ENCODE results near the gene SPACA5.

The SPACA5 gene

DNA sequence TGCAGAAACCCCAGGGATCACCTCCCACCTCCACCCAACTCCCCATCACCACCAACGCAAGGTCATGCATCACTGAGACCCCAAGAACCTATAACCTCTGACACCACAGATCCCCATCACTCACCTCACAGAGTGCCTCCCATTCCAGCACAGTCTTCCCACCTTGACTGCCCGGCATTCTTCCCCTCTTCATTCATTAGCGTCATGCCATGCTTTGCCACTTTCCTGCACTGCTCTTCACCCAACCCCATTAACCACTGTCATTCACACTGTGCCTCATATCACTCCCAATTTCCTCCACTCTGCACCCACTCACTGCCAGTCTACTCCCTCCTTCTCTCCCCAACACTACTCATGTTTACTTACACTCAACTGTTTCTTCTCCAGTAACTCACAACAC is 33.6 kb upstream of the SPACA5 start:
- no peaks in the 10 kb centered on the region for H4K20me1 ChIP-seq (ENCODE audit: control insufficient read depth, insufficient read depth, low read depth, low read length)
- H3F3A ChIP-seq (ENCODE audit: control insufficient read depth, insufficient read depth): no peaks in the 10 kb centered on the region
- peaks cover 11% of the 10 kb centered on the region for H3K4me1 ChIP-seq (ENCODE audit: control insufficient read depth, low read length)
- peaks cover 29% of the 10 kb centered on the region for H3K36me3 ChIP-seq (ENCODE audit: control insufficient read depth, low read length)
- no peak for TF ChIP-seq EZH2phosphoT487 (IDR thresholded peaks at IDR 0.05; ENCODE audit: borderline replicate concordance, low read length)
- TF ChIP-seq, protein P1, sequence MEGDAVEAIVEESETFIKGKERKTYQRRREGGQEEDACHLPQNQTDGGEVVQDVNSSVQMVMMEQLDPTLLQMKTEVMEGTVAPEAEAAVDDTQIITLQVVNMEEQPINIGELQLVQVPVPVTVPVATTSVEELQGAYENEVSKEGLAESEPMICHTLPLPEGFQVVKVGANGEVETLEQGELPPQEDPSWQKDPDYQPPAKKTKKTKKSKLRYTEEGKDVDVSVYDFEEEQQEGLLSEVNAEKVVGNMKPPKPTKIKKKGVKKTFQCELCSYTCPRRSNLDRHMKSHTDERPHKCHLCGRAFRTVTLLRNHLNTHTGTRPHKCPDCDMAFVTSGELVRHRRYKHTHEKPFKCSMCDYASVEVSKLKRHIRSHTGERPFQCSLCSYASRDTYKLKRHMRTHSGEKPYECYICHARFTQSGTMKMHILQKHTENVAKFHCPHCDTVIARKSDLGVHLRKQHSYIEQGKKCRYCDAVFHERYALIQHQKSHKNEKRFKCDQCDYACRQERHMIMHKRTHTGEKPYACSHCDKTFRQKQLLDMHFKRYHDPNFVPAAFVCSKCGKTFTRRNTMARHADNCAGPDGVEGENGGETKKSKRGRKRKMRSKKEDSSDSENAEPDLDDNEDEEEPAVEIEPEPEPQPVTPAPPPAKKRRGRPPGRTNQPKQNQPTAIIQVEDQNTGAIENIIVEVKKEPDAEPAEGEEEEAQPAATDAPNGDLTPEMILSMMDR (IDR thresholded peaks at IDR 0.05; ENCODE audit: low read depth, low read length, poor library complexity, severe bottlenecking): no peak
- H3K79me2 ChIP-seq (ENCODE audit: control insufficient read depth, low read length): no peaks in the 10 kb centered on the region
- H3K27ac ChIP-seq (ENCODE audit: low read depth, low read length): no peak overlapping the region
- H3K4me3 ChIP-seq (ENCODE audit: low read length): no peak overlapping the region
- no peaks in the 10 kb centered on the region for H3K9me2 ChIP-seq (replicated peaks; ENCODE audit: control insufficient read depth, low read length)
- no peak overlapping the region for H3K4me2 ChIP-seq (ENCODE audit: low read length)
- no peaks in the 10 kb centered on the region for H3K27me3 ChIP-seq (ENCODE audit: control insufficient read depth, low read length)
- H3K9me3 ChIP-seq (ENCODE audit: control insufficient read depth, insufficient read depth, low read length): peaks cover 24% of the 10 kb centered on the region

DNA sequence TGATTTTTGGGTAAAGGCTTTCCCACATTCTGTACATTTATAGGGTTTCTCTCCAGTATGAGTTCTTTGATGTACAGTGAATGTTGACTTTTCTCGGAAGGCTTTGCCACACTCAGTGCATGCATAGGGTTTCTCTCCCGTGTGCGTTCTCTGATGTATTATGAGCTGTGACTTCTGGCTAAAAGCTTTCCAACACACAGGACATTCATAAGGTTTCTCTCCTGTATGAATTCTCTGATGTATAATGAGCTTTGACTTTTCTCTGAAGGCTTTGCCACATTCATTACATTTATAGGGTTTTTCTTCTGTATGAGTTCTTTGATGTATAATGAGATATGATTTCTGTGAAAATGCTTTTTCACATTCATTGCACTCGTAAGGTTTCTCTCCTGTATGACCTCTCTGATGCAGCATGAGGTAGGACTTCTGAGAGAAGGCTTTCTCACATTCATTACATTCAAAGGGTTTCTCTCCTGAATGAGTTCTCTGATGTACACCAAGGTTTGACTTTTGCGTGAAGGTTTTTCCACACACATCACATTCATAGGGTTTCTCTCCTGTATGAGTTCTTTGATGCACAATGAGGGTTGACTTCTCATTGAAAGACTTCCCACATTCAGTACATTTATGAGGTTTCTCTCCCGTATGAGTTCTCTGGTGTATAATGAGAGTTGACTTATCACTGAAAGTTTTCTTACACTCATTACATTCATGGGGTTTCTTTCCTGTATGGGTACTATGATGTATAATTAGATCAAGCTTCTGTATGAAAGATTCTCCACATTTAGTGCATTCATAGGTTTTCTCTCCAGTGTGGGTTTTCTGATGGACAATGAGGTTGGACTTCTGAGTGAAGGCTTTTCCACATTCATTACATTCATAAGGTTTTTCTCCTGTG is 30.3 kb upstream of the SPACA5 start:
- no peaks in the 10 kb centered on the region for H4K20me1 ChIP-seq (ENCODE audit: control insufficient read depth, insufficient read depth, low read depth, low read length)
- no peaks in the 10 kb centered on the region for H3K27me3 ChIP-seq (ENCODE audit: control insufficient read depth, low read length)
- H3K4me3 ChIP-seq (ENCODE audit: low read length): no peak overlapping the region
- peaks cover 58% of the 10 kb centered on the region for H3K36me3 ChIP-seq (ENCODE audit: control insufficient read depth, low read length)
- H3K27ac ChIP-seq (ENCODE audit: low read depth, low read length): peak overlapping the region; percentile 43
- no peak overlapping the region for H3K4me2 ChIP-seq (ENCODE audit: low read length)
- H3F3A ChIP-seq (ENCODE audit: control insufficient read depth, insufficient read depth): no peaks in the 10 kb centered on the region
- no peaks in the 10 kb centered on the region for H3K9me2 ChIP-seq (replicated peaks; ENCODE audit: control insufficient read depth, low read length)
- TF ChIP-seq, protein P1 (IDR thresholded peaks at IDR 0.05; ENCODE audit: low read depth, low read length, poor library complexity, severe bottlenecking): no peak
- H3K79me2 ChIP-seq (ENCODE audit: control insufficient read depth, low read length): no peaks in the 10 kb centered on the region
- H3K4me1 ChIP-seq (ENCODE audit: control insufficient read depth, low read length): peaks cover 11% of the 10 kb centered on the region
- H3K9me3 ChIP-seq (ENCODE audit: control insufficient read depth, insufficient read depth, low read length): peaks cover 27% of the 10 kb centered on the region

DNA sequence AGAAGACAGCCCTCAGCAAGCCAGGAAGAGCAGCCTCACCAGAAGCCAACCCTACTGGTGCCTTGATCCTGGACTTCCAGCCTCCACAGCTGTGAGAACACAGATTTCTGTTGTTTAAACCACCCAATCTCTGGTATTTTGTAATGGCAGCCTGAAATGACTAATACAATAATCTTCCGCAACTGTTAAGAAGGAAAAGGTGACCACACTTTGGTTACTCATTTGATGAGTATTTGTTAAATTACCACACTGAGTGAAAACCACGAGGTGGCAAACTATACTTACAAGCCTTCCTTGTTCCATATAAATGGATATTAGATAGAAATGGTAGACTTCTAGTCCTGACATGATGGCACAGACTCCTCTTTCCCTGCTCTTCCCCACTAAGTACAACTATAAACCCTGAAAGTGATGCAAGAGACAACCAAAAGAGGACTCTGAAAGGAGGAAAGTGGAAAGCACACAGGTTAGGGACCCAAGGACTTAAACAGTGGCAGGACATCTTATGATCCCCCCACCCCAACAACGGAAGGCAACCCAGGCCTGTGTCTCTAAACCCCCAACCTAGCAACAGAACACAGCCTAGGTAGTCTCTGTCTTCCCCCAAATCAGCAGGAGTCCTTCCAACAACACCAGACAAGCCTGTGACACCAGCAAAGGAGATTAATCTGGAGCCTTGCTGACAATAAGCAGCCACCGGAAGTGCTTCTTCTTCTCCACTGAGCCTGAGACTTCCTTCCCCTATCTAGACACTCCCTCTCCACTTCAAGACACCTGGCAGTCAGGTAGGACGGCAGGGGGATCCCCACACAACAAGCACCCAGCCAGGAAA is 15.3 kb upstream of the SPACA5 start:
- Histone ChIP-seq H3F3A (ENCODE audit: control insufficient read depth, insufficient read depth) (no peaks in the 10 kb centered on the region), H3K27ac (ENCODE audit: low read depth, low read length) (no peak overlapping the region), H3K4me2 (ENCODE audit: low read length) (no peak overlapping the region), H3K9me2 (replicated peaks; ENCODE audit: control insufficient read depth, low read length) (no peaks in the 10 kb centered on the region), H4K20me1 (ENCODE audit: control insufficient read depth, insufficient read depth, low read depth, low read length) (no peaks in the 10 kb centered on the region), H3K36me3 (ENCODE audit: control insufficient read depth, low read length) (peaks cover 39% of the 10 kb centered on the region), H3K79me2 (ENCODE audit: control insufficient read depth, low read length) (peaks cover 22% of the 10 kb centered on the region), H3K27me3 (ENCODE audit: control insufficient read depth, low read length) (no peaks in the 10 kb centered on the region), H3K4me1 (ENCODE audit: control insufficient read depth, low read length) (no peaks in the 10 kb centered on the region), H3K4me3 (ENCODE audit: low read length) (no peak overlapping the region), H3K9me3 (ENCODE audit: control insufficient read depth, insufficient read depth, low read length) (no peaks in the 10 kb centered on the region; the same call in 1 of the 2 replicates)
- TF ChIP-seq, protein P1 (IDR thresholded peaks at IDR 0.05; ENCODE audit: low read depth, low read length, poor library complexity, severe bottlenecking): no peak

Measured in DOHH2 (cell line).